ENCODE results near the gene DLGAP1.

The DLGAP1 gene

DNA sequence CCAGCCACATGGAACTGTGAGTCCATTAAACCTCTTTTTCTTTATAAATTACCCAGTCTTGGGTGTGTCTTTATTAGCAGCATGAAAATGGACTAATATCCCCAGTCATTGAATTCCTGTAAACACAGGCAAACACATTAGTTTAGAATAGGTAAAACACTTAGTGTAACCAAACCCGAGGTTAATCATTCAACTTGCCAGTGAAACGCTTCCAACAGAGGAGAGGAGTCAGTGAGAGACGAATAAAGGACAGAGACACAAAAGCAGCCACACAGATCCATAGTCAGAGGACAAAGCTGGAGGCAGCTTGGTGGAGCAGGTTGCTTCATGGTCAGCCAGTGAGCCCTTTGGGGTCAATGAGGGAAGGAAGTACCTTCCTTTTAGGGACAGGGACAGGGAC lies 657.1 kb downstream of the DLGAP1 start:
- no peak for DNase-seq

GRCh38 chr18:3796434-3796833 lies 658.7 kb downstream of the DLGAP1 start:
- no peak for DNase-seq

- DNase-seq = no peak
Measured at GRCh38 chr18:3794537-3795348, 660.4 kb downstream of the DLGAP1 start.

- DNase-seq = no peak
Measured at GRCh38 chr18:3793545-3793944, 661.6 kb downstream of the DLGAP1 start.

GRCh38 chr18:3793111-3793510 lies 662.0 kb downstream of the DLGAP1 start:
- DNase-seq = no peak

- DNase-seq = no peak
Measured at GRCh38 chr18:3792711-3793110, 662.4 kb downstream of the DLGAP1 start.

DNA sequence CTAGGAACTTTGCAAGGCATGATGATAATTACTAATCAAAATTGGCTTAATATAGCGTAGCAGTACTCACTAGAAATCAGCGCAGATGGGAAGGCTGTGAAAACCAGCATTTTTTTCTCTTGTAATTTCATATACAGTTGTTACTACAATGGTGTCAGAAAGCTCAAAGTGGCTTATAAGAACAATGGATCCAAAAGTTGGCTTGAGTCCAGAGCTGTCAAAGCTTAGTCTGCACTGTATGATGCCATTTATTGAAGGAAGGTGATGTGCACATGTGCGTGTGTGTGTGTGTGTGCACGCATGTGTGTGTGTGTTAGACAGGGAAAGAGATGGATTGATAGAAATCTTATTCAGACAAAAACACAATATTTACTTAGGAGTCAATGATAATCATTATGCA lies 663.9 kb downstream of the DLGAP1 start:
- no peak for DNase-seq

DNA sequence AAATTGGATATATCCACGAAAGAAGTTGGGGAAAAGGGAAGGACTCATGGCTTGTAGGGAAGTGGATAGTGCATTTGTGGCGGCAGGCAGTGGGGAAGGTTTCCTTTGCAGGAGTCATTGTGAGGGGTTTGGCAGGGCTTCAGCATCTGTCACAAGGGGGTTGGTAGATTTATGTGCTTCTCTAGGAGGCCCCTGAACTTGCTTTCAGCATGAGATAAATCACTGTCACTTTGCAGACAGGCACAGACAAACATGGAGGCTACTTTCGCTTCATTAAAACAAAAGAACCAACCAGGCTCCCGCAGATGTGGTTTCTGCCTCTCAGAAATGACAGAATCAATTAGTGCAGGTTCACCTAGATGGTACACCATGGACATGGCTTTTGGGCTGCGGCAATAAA lies 664.4 kb downstream of the DLGAP1 start:
- DNase-seq = no peak

- no peak for DNase-seq
Measured at GRCh38 chr18:3789525-3789924, 665.6 kb downstream of the DLGAP1 start.

- DNase-seq = no peak
Measured at GRCh38 chr18:3784949-3785348, 670.2 kb downstream of the DLGAP1 start.

GRCh38 chr18:3782901-3783300 lies 672.2 kb downstream of the DLGAP1 start:
- DNase-seq = no peak

DNA sequence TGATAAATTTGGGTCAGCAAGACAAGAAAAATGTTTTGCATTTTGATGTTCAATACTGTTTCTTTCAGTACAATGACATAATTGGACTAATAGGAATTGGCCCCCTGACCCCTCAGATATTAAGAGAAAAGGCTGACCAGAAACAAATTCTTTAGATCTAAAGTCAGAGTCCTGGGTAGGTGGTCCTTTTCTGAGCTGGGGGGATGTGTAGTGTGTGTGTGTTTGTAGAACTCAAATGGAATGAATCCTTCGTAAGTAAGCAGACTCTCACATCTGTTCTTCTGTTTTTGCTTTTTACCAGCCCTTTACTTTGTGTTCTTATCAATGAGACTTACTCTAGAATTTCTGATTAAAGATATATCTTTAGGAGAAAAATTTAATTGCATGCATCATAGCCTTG lies 677.4 kb downstream of the DLGAP1 start:
- no peak for DNase-seq

- DNase-seq = no peak
Measured at GRCh38 chr18:3777122-3777521, 678.0 kb downstream of the DLGAP1 start.

- no peak for DNase-seq
Measured at GRCh38 chr18:3775996-3776395, 679.1 kb downstream of the DLGAP1 start.

DNA sequence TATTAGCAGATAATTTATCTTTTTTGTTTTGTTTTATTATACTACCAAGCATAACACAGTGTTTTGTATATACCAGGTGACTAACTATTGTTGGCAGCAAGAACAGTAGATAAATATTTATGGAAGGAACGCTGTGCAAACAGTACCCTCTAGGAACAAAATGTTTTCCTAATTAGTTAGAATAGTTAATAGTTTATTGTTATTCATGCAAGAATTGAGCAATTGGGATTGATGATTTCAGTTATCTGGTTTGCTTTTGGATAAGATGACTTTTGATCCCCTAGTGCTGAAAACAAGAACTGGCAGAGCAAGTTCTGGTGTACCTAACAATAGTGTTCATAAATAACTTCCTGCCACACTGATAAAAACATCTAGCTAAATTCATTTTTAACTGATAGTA lies 681.8 kb downstream of the DLGAP1 start:
- no peak for DNase-seq

- peak; percentile 42 for DNase-seq
Measured at GRCh38 chr18:3771121-3771971, 683.8 kb downstream of the DLGAP1 start.

DNA sequence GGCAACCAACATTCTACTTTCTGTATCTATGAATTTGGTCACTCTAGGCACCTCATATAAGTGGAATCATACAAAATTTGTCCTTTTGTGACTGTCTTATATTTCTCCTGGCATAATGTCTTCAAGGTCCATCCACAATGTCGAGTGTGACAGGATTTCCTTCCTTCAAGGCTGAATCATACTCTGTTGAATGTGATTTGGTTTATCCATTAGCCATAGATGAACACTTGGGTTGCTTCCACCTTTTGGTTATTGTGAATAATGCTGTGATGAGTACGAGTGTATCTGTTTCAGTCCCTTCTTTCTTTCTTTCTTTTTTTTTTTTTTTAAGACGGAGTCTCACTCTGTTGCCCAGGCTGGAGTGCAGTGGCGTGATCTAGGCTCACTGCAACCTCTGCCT lies 693.8 kb downstream of the DLGAP1 start:
- DNase-seq = no peak

DNA sequence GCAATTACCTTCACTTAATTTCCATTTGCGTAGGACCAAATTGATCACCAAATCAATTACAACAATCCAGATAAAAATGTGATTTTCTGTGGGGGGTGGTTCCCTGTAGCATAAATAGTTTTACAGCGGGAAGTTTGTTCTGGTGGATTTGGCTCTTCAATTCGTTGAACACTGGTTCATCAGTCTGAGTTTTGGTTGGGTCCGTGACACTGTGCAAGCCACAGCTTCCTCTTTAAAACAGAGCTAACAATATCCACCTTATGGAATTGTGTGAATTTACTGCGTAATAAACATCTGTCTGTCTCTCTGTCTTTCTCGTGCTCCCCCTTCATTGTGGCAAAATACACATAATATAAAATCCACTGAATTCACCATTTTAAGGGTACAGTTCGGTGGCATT lies 694.4 kb downstream of the DLGAP1 start:
- no peak for DNase-seq

- DNase-seq = no peak
Measured at GRCh38 chr18:3759099-3759498, 696.0 kb downstream of the DLGAP1 start.

- DNase-seq = no peak
Measured at GRCh38 chr18:3758531-3758930, 696.6 kb downstream of the DLGAP1 start.

GRCh38 chr18:3757361-3757760 lies 697.7 kb downstream of the DLGAP1 start:
- no peak for DNase-seq

- DNase-seq = no peak
Measured at GRCh38 chr18:3753106-3753505, 702.0 kb downstream of the DLGAP1 start.

GRCh38 chr18:3748086-3748485 lies 707.0 kb downstream of the DLGAP1 start:
- no peak for DNase-seq
